Measurements from ENCODE around the gene PTPRT. TPM values are rescaled to one million over a fixed set of nuclear protein-coding genes. Genes with fewer than 3 reads are reported as not detected.
"Not testable (repeated sequence)": the region's sequence is repeated elsewhere in the genome, so short reads cannot be mapped to it uniquely, and the experiment has no call there.

PTPRT gene
- total RNA-seq, 4 donors from 2014 or later = 0.67 to 2.5 (median 1.0) TPM

- H3K4me1 ChIP-seq = no peaks in the 10 kb centered on the region
- H3K36me3 ChIP-seq = no peaks in the 10 kb centered on the region
- DNase-seq = no peak
- no peaks in the 10 kb centered on the region for H3K27me3 ChIP-seq
- no peak overlapping the region for H3K27ac ChIP-seq
- no peak overlapping the region for H3K4me3 ChIP-seq
- H3K9me3 ChIP-seq = no peaks in the 10 kb centered on the region
- TF ChIP-seq POLR2A (IDR thresholded peaks at IDR 0.05) = no peak
Observed at GRCh38 chr20:43176726-43177125, 13.0 kb downstream of the PTPRT start.

- no peak overlapping the region for H3K4me3 ChIP-seq
- no peak for TF ChIP-seq POLR2A (IDR thresholded peaks at IDR 0.05)
- TF ChIP-seq CTCF (IDR thresholded peaks at IDR 0.05) = no peak
- no peaks in the 10 kb centered on the region for H3K27me3 ChIP-seq
- H3K36me3 ChIP-seq = no peaks in the 10 kb centered on the region
- no peaks in the 10 kb centered on the region for H3K9me3 ChIP-seq
- DNase-seq = no peak
- no peak overlapping the region for H3K27ac ChIP-seq
- H3K4me1 ChIP-seq = no peaks in the 10 kb centered on the region
Observed at GRCh38 chr20:43171930-43172329, 17.8 kb downstream of the PTPRT start.

GRCh38 chr20:43170771-43171170 lies 18.9 kb downstream of the PTPRT start:
- no peak for TF ChIP-seq CTCF (IDR thresholded peaks at IDR 0.05)
- TF ChIP-seq POLR2A (IDR thresholded peaks at IDR 0.05) = no peak
- no peak for DNase-seq
- Histone ChIP-seq H3K9me3 (no peaks in the 10 kb centered on the region), H3K4me1 (no peaks in the 10 kb centered on the region), H3K27ac (no peak overlapping the region), H3K36me3 (no peaks in the 10 kb centered on the region), H3K4me3 (no peak overlapping the region), H3K27me3 (no peaks in the 10 kb centered on the region)

- no peak for DNase-seq
- Histone ChIP-seq H3K4me3 (no peak overlapping the region), H3K27me3 (no peaks in the 10 kb centered on the region), H3K27ac (no peak overlapping the region), H3K9me3 (no peaks in the 10 kb centered on the region), H3K4me1 (no peaks in the 10 kb centered on the region), H3K36me3 (no peaks in the 10 kb centered on the region)
- TF ChIP-seq POLR2A (IDR thresholded peaks at IDR 0.05) (no peak), CTCF (IDR thresholded peaks at IDR 0.05) (no peak)
Observed at GRCh38 chr20:43167615-43168014, 22.1 kb downstream of the PTPRT start.

- Histone ChIP-seq H3K4me1 (no peaks in the 10 kb centered on the region), H3K27ac (no peak overlapping the region), H3K4me3 (no peak overlapping the region), H3K36me3 (no peaks in the 10 kb centered on the region), H3K27me3 (no peaks in the 10 kb centered on the region), H3K9me3 (no peaks in the 10 kb centered on the region)
- no peak for DNase-seq
- TF ChIP-seq CTCF (IDR thresholded peaks at IDR 0.05) (no peak), POLR2A (IDR thresholded peaks at IDR 0.05) (no peak)
Observed at GRCh38 chr20:43167021-43167420, 22.7 kb downstream of the PTPRT start.

- TF ChIP-seq POLR2A (IDR thresholded peaks at IDR 0.05) (no peak), CTCF (IDR thresholded peaks at IDR 0.05) (no peak)
- no peak overlapping the region for H3K27ac ChIP-seq
- H3K4me3 ChIP-seq = no peak overlapping the region
- H3K9me3 ChIP-seq = no peaks in the 10 kb centered on the region
- no peak for DNase-seq
- no peaks in the 10 kb centered on the region for H3K4me1 ChIP-seq
- H3K27me3 ChIP-seq = no peaks in the 10 kb centered on the region
- no peaks in the 10 kb centered on the region for H3K36me3 ChIP-seq
Observed at GRCh38 chr20:43165611-43166010, 24.1 kb downstream of the PTPRT start.

GRCh38 chr20:43164736-43165135 lies 25.0 kb downstream of the PTPRT start:
- H3K9me3 ChIP-seq, H3K36me3 ChIP-seq, DNase-seq, H3K27ac ChIP-seq, H3K27me3 ChIP-seq, H3K4me3 ChIP-seq, H3K4me1 ChIP-seq: not testable (repeated sequence)

Measured in Peyer's patch (tissue), 4 donors.